Activated CD4-positive, CD25-positive, alpha-beta regulatory T cell treated with anti-CD3 and anti-CD28 coated beads, Interleukin-2, amount 50 U/mL, for 24 hours (primary cell): Measurements from ENCODE around the gene BATF.
A peak's percentile ranks its signal among the peaks of the same experiment; 100 is the strongest.

ENCODE experiments used
- ATAC-seq, 2 donors: fragments of 150-1000 bp; cut with Tn5 transposase; one replicate each; pipeline ENCODE4 v1.10.0; 2021; ENCODE audit warnings: mild to moderate bottlenecking in 1 of 2, moderate library complexity in 1 of 2

The BATF gene

GRCh38 chr14:75501080-75501479, 21.2 kb upstream of the BATF start:
- no peak for ATAC-seq

- ATAC-seq: no peak
Measured at GRCh38 chr14:75504411-75504810, 17.9 kb upstream of the BATF start.

- ATAC-seq: no peak
Measured at GRCh38 chr14:75506930-75507329, 15.3 kb upstream of the BATF start.

GRCh38 chr14:75510547-75510946, 11.7 kb upstream of the BATF start:
- peak; percentile 71 to 77 for ATAC-seq

GRCh38 chr14:75511201-75511600, 11.1 kb upstream of the BATF start:
- no peak for ATAC-seq

GRCh38 chr14:75513911-75514672, 8.2 kb upstream of the BATF start:
- peak; percentile 2 to 15 for ATAC-seq

- ATAC-seq: peak; percentile 54 to 56
Measured at GRCh38 chr14:75514673-75515628, 7.3 kb upstream of the BATF start.

- peak in 1 of 2 donors; percentile 25 for ATAC-seq
Measured at GRCh38 chr14:75515629-75515996, 6.7 kb upstream of the BATF start.

GRCh38 chr14:75518625-75519024, 3.6 kb upstream of the BATF start:
- ATAC-seq: no peak

GRCh38 chr14:75519394-75519793, 2.9 kb upstream of the BATF start:
- ATAC-seq: no peak

GRCh38 chr14:75519826-75520728, 2.2 kb upstream of the BATF start:
- ATAC-seq: no peak

GRCh38 chr14:75520852-75521251, 1.4 kb upstream of the BATF start:
- ATAC-seq: no peak

- ATAC-seq: peak; percentile 46 to 48
Measured at GRCh38 chr14:75521415-75522199, 662 bp upstream of the BATF start.

- no peak for ATAC-seq
Measured at GRCh38 chr14:75522983-75523318, 682 bp downstream of the BATF start.

GRCh38 chr14:75523771-75524171, 1.5 kb downstream of the BATF start:
- ATAC-seq: peak; percentile 13 to 14

- ATAC-seq: no peak
Measured at GRCh38 chr14:75525969-75526368, 3.7 kb downstream of the BATF start.

- no peak for ATAC-seq
Measured at GRCh38 chr14:75527449-75528163, 5.3 kb downstream of the BATF start.

- no peak for ATAC-seq
Measured at GRCh38 chr14:75531256-75531655, 9.0 kb downstream of the BATF start.

- no peak for ATAC-seq
Measured at GRCh38 chr14:75531660-75532317, 9.5 kb downstream of the BATF start.

- ATAC-seq: no peak
Measured at GRCh38 chr14:75533791-75534555, 11.7 kb downstream of the BATF start.
